RWPE2 (cell line): Measurements from ENCODE around the gene RFX7.
A peak's percentile ranks its signal among the peaks of the same experiment; 100 is the strongest.
"Not testable (repeated sequence)": the region's sequence is repeated elsewhere in the genome, so short reads cannot be mapped to it uniquely, and the experiment has no call there.

Experiments
- ATAC-seq: fragments of 200-7000 bp; cut with Tn5 transposase; 3 replicates; pipeline ENCODE4 v1.9.1; 2021; ENCODE audit warnings: low read depth
- DNase-seq: peaks from one replicate; pipeline ENCODE4 v3.0.0-alpha.2; 2020; ENCODE audit warnings: low spot score
- H3K27ac ChIP-seq: fragments of 450-650 bp; 2 replicates; pipeline ENCODE4 v1.5.1; 2017; ENCODE audit warnings: mild to moderate bottlenecking; ENCODE audit not compliant: poor library complexity, severe bottlenecking
- H3K27me3 ChIP-seq: fragments of 250-450 bp; sonication (Bioruptor Pico); 2 replicates; pipeline ENCODE4 v1.5.1; 2021; ENCODE audit warnings: mild to moderate bottlenecking, moderate library complexity; ENCODE audit not compliant: insufficient read depth, poor library complexity, severe bottlenecking
- H3K36me3 ChIP-seq: fragments of 250-450 bp; sonication (Bioruptor Pico); 2 replicates; pipeline ENCODE4 v1.5.1; 2020; ENCODE audit warnings: low read depth, mild to moderate bottlenecking, moderate library complexity
- H3K4me1 ChIP-seq: fragments of 250-450 bp; sonication (Bioruptor Pico); 2 replicates; pipeline ENCODE4 v1.5.1; 2021; ENCODE audit warnings: mild to moderate bottlenecking, moderate library complexity; ENCODE audit not compliant: insufficient read depth, poor library complexity, severe bottlenecking
- H3K4me3 ChIP-seq: fragments of 250-450 bp; sonication (Bioruptor Pico); 2 replicates; pipeline ENCODE4 v1.5.1; 2021; ENCODE audit warnings: mild to moderate bottlenecking, moderate library complexity; ENCODE audit not compliant: severe bottlenecking
- H3K9me3 ChIP-seq: fragments of 250-450 bp; sonication (Bioruptor Pico); 2 replicates; pipeline ENCODE4 v1.5.1; 2021; ENCODE audit warnings: mild to moderate bottlenecking, moderate library complexity; ENCODE audit not compliant: severe bottlenecking
- CTCF ChIP-seq: fragments of 450-650 bp; IDR thresholded peaks from one replicate; pipeline ENCODE4 v1.5.1; 2017; ENCODE audit warnings: mild to moderate bottlenecking, moderate library complexity; ENCODE audit not compliant: poor library complexity, severe bottlenecking

Gene RFX7

GRCh38 chr15:56281145-56281544, 37.5 kb upstream of the RFX7 start:
- H3K4me1 ChIP-seq: no peaks in the 10 kb centered on the region
- DNase-seq: no peak
- H3K36me3 ChIP-seq: no peaks in the 10 kb centered on the region
- TF ChIP-seq CTCF: no peak
- H3K27me3 ChIP-seq: peaks cover 7% of the 10 kb centered on the region
- H3K9me3 ChIP-seq: no peaks in the 10 kb centered on the region
- no peak overlapping the region for H3K27ac ChIP-seq
- no peak overlapping the region for H3K4me3 ChIP-seq
- ATAC-seq: no peak

DNA sequence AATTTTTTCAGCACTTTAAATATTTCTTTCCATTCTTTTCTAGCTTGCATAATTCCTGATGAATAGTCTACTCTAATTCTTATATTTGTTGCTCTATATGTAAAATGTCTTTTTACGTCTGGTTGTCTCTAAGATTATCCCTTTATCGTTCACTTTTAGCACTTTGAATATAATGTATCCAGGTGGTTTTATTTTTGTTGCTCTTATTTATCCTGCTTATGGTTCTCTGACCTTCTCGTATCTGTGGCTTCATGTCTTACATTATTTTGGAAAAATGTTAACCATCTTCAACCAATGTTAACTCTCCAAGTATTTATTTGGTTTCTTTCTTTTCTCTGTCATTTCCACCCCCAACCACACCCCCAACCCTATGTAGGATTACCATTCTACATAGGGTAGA, 30.0 kb upstream of the RFX7 start:
- no peak for TF ChIP-seq CTCF
- ATAC-seq (no peak), DNase-seq (no peak)

GRCh38 chr15:56272454-56272853, 28.8 kb upstream of the RFX7 start:
- Histone ChIP-seq H3K4me3 (no peak overlapping the region), H3K4me1 (no peaks in the 10 kb centered on the region), H3K27me3 (no peaks in the 10 kb centered on the region), H3K27ac (no peak overlapping the region), H3K36me3 (no peaks in the 10 kb centered on the region), H3K9me3 (no peaks in the 10 kb centered on the region)
- no peak for ATAC-seq
- TF ChIP-seq CTCF: no peak
- no peak for DNase-seq

More for the DNA sequence above, 30.0 kb upstream of the RFX7 start:
- Histone ChIP-seq H3K4me1 (no peaks in the 10 kb centered on the region), H3K4me3 (no peak overlapping the region), H3K27me3 (no peaks in the 10 kb centered on the region), H3K36me3 (no peaks in the 10 kb centered on the region), H3K27ac (no peak overlapping the region), H3K9me3 (no peaks in the 10 kb centered on the region)

DNA sequence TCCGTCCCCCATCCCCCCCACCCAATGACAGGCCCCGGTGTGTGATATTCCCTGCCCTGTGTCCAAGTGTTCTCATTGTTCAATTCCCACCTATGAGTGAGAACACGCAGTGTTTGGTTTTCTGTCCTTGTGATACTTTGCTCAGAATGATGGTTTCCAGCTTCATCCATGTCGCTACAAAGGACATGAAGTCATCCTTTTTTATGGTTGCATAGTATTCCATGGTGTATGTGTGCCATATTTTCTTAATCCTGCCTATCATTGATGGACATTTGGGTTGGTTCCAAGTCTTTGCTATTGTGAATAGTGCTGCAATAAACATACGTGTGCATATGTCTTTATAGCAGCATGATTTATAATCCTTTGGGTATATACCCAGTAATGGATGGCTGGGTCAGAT, 22.8 kb upstream of the RFX7 start:
- H3K36me3 ChIP-seq, H3K4me1 ChIP-seq, ATAC-seq, H3K27me3 ChIP-seq, H3K27ac ChIP-seq, H3K4me3 ChIP-seq, H3K9me3 ChIP-seq, DNase-seq: not testable (repeated sequence)

DNA sequence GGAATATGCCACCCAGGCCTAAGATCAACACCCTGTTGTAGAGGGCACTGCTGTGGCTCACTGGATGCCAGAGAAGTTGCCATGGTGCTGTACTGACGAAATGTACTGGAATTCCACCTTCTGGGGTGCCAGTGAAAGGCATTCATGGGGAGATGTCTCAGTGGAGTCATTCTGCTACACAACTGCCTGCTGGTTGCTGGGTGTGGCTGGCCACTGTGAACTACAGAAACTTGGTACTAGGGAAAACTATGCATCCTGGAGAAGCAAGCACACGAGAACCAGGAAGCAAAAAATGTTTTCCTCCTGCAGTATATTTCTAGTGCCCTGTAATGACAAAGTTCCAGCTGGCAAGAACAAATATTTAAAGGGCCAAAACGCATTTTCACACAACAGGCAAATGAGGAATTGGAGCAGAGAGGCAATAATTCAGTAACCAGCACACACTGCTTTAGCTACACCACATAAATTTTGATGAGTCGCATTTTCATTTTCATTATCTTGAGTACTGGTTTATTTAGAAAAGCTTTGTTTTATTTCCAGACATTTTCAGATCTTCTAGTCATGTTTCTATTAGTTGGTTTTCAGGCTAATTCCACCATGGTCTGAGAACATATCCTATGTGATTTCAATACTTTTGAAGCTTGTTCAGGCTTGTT, 18.3 kb upstream of the RFX7 start:
- Histone ChIP-seq H3K4me3 (no peak overlapping the region), H3K27me3 (no peaks in the 10 kb centered on the region), H3K36me3 (no peaks in the 10 kb centered on the region; the same call in 1 of the 2 replicates), H3K9me3 (no peaks in the 10 kb centered on the region), H3K27ac (no peak overlapping the region), H3K4me1 (peaks cover 8% of the 10 kb centered on the region)
- ATAC-seq: peak; percentile 55; the same call in 2 of the 3 replicates
- no peak for DNase-seq
- no peak for TF ChIP-seq CTCF

GRCh38 chr15:56257306-56257705, 13.6 kb upstream of the RFX7 start:
- not testable (repeated sequence) for ATAC-seq, H3K4me1 ChIP-seq, H3K27ac ChIP-seq, H3K9me3 ChIP-seq, H3K36me3 ChIP-seq, H3K4me3 ChIP-seq, DNase-seq, H3K27me3 ChIP-seq
